Liver (tissue), 3 donors: Measurements from ENCODE around the gene NBEAL2.

ENCODE experiments used
- ATF3 ChIP-seq: IDR thresholded peaks from 2 replicates; pipeline ENCODE4 v1.6.1; 2016; ENCODE audit warnings: antibody characterized with exemption
- CTCF ChIP-seq: fragments of 150-350 bp; IDR thresholded peaks from 2 replicates; pipeline ENCODE4 v1.5.1; 2017; ENCODE audit warnings: improper control_type of control experiment, low read depth, low read length; ENCODE audit not compliant: missing input control
- GABPA ChIP-seq, 2 donors: IDR thresholded peaks in 1 of 2; conservative IDR thresholded peaks in 1 of 2; 2 replicates each; pipeline ENCODE4 v1.6.1; 2016; ENCODE audit warnings: antibody characterized with exemption in 2 of 2, mild to moderate bottlenecking in 1 of 2, moderate library complexity in 1 of 2
- JUND ChIP-seq, 2 donors: IDR thresholded peaks; 2 replicates each; pipeline ENCODE4 v1.6.1; 2016; ENCODE audit warnings: antibody characterized with exemption in 2 of 2
- MAX ChIP-seq: IDR thresholded peaks from 2 replicates; pipeline ENCODE4 v1.6.1; 2016; ENCODE audit warnings: antibody characterized with exemption
- RAD21 ChIP-seq, 2 donors: IDR thresholded peaks; 2 replicates each; pipeline ENCODE4 v1.6.1; 2016; ENCODE audit warnings: antibody characterized with exemption in 2 of 2, mild to moderate bottlenecking in 2 of 2
- REST ChIP-seq: IDR thresholded peaks from 2 replicates; pipeline ENCODE4 v1.6.1; 2016; ENCODE audit warnings: antibody characterized with exemption, mild to moderate bottlenecking
- RXRA ChIP-seq, 2 donors: IDR thresholded peaks; 2 replicates each; pipeline ENCODE4 v1.6.1; 2017 to 2018; ENCODE audit warnings: antibody characterized with exemption in 2 of 2, mild to moderate bottlenecking in 1 of 2
- SP1 ChIP-seq: IDR thresholded peaks from 2 replicates; pipeline ENCODE4 v1.6.1; 2018; ENCODE audit warnings: antibody characterized with exemption, mild to moderate bottlenecking
- TAF1 ChIP-seq: conservative IDR thresholded peaks from 2 replicates; pipeline ENCODE4 v1.6.1; 2016; ENCODE audit warnings: antibody characterized with exemption, mild to moderate bottlenecking
- YY1 ChIP-seq: IDR thresholded peaks from 2 replicates; pipeline ENCODE4 v1.6.1; 2016; ENCODE audit warnings: antibody characterized with exemption, mild to moderate bottlenecking
- donor health status: healthy.
- donor health status: healthy.

- TF ChIP-seq YY1 (no peak), CTCF (no peak), GABPA (IDR thresholded peaks at IDR 0.05 in 1 of 2, conservative IDR thresholded peaks at IDR 0.05 in 1 of 2) (no peak), JUND (IDR thresholded peaks at IDR 0.05) (no peak), ATF3 (no peak), RAD21 (IDR thresholded peaks at IDR 0.05) (no peak), TAF1 (no peak), SP1 (no peak), REST (no peak), RXRA (IDR thresholded peaks at IDR 0.05) (no peak), MAX (no peak)
Measured at GRCh38 chr3:46930166-46930944, 49.1 kb upstream of the NBEAL2 start.
